Measurements from ENCODE around the gene PNMA6E. TPM values are rescaled to one million over a fixed set of nuclear protein-coding genes. Genes with fewer than 3 reads are reported as not detected.

PNMA6E gene
- polyA plus RNA-seq, 1 donor from 2014 or later, result not detected

DNA sequence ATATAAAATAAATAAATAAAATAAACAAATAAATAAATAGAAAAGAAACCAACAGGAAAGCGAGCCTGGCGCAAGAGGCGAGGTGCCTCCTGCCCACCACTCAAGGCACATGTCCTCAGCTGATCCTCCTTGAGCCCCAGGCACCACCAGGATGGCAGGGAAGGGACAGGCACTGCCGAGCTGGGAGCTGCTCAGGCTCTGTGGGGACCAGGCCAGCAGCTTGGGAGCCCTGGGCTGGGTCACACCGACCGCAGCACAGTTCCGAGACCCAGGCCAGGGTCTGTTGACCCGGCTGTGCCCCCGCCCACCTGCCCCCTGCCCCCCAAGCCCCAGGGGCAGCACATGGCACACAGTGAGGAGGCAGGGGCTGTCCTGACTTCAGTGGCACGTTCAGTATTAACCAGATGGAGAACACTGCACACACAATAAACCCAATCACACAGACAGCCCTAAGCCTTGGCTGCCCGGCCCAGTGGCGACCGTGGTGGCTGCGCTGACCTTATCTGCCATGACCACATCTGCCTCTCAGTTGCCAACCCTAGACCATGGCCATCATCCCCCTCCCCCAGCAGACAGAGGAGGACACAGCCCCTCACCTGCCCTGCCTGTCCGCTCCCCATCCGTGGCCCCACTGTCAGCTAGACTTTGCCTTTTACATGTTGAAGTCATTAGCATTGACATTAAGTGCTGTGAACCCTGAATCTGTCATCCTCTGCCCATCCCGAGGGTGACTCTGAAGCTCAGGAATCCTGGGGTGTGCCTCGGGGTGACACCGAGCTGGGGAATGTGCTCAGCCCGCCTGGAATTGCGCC is 47.6 kb upstream of the PNMA6E start:
- no peaks in the 10 kb centered on the region for H3F3A ChIP-seq (ENCODE audit: insufficient read depth, low read length, poor library complexity, severe bottlenecking)
- no peak overlapping the region for H3K9ac ChIP-seq (ENCODE audit: low read length)
- H3K27ac ChIP-seq (ENCODE audit: low read length), result no peak overlapping the region
- no peaks in the 10 kb centered on the region for H4K20me1 ChIP-seq (ENCODE audit: insufficient read depth)
- no peaks in the 10 kb centered on the region for H3K9me3 ChIP-seq (ENCODE audit: low read length)
- no peaks in the 10 kb centered on the region for H3K27me3 ChIP-seq (ENCODE audit: insufficient read depth, low read depth, low read length)
- no peaks in the 10 kb centered on the region for H3K9me2 ChIP-seq (ENCODE audit: insufficient read depth, low read length)
- no peak overlapping the region for H2AFZ ChIP-seq (ENCODE audit: low read depth, low read length)
- H3K36me3 ChIP-seq (ENCODE audit: insufficient read depth, low read length), result no peaks in the 10 kb centered on the region
- no peak for TF ChIP-seq REST (IDR thresholded peaks at IDR 0.05; ENCODE audit: borderline replicate concordance)
- no peak for TF ChIP-seq EZH2 (IDR thresholded peaks at IDR 0.05; ENCODE audit: borderline replicate concordance, insufficient read depth, low read length, poor library complexity, severe bottlenecking)
- no peak for TF ChIP-seq RAD21 (conservative IDR thresholded peaks at IDR 0.05)
- no peak for TF ChIP-seq SMC3 (conservative IDR thresholded peaks at IDR 0.05; ENCODE audit: poor library complexity)
- no peak for TF ChIP-seq TAF1 (IDR thresholded peaks at IDR 0.05; ENCODE audit: low read depth)
- TF ChIP-seq CTCF (IDR thresholded peaks at IDR 0.05; ENCODE audit: poor library complexity, severe bottlenecking), result no peak
- no peak for TF ChIP-seq POLR2AphosphoS5 (IDR thresholded peaks at IDR 0.05)
- TF ChIP-seq MXI1 (conservative IDR thresholded peaks at IDR 0.05; ENCODE audit: poor library complexity, severe bottlenecking), result no peak
- TF ChIP-seq EP300 (conservative IDR thresholded peaks at IDR 0.05; ENCODE audit: poor library complexity, severe bottlenecking), result no peak
- H3K4me2 ChIP-seq (ENCODE audit: low read length), result no peak overlapping the region
- no peaks in the 10 kb centered on the region for H3K79me2 ChIP-seq (replicated peaks; ENCODE audit: insufficient read depth, low read length)
- no peak overlapping the region for H3K4me3 ChIP-seq (ENCODE audit: low read length)

DNA sequence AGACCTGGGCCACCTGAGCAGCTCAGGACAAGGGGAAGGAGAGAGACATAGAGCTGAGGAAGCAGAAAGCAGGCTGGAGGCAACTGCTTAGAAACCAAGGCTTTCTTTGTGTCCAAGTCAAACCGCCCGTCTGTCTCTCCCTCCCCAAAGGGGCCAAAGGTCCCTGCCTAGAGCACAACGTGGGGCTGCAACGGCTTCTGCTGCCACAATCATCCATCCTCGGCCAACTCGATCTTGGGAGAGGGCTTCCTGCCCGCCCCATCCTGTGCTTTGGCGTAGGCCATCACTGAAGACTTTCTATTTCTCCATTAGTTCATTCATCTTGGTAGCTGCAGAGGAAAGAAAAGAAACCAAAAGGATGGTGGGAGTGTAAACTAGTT is 46.4 kb upstream of the PNMA6E start:
- no peak overlapping the region for H3K4me3 ChIP-seq (ENCODE audit: low read length)
- H3K9me3 ChIP-seq (ENCODE audit: low read length), result no peaks in the 10 kb centered on the region
- no peak overlapping the region for H2AFZ ChIP-seq (ENCODE audit: low read depth, low read length)
- no peak overlapping the region for H3K9ac ChIP-seq (ENCODE audit: low read length)
- no peaks in the 10 kb centered on the region for H3K27me3 ChIP-seq (ENCODE audit: insufficient read depth, low read depth, low read length)
- TF ChIP-seq SMC3 (conservative IDR thresholded peaks at IDR 0.05; ENCODE audit: poor library complexity) (no peak), CTCF (IDR thresholded peaks at IDR 0.05; ENCODE audit: poor library complexity, severe bottlenecking) (no peak), TAF1 (IDR thresholded peaks at IDR 0.05; ENCODE audit: low read depth) (no peak), EZH2 (IDR thresholded peaks at IDR 0.05; ENCODE audit: borderline replicate concordance, insufficient read depth, low read length, poor library complexity, severe bottlenecking) (no peak)
- no peaks in the 10 kb centered on the region for H3K79me2 ChIP-seq (replicated peaks; ENCODE audit: insufficient read depth, low read length)
- no peaks in the 10 kb centered on the region for H3F3A ChIP-seq (ENCODE audit: insufficient read depth, low read length, poor library complexity, severe bottlenecking)
- H3K4me2 ChIP-seq (ENCODE audit: low read length), result no peak overlapping the region
- no peaks in the 10 kb centered on the region for H4K20me1 ChIP-seq (ENCODE audit: insufficient read depth)
- H3K36me3 ChIP-seq (ENCODE audit: insufficient read depth, low read length), result no peaks in the 10 kb centered on the region
- H3K9me2 ChIP-seq (ENCODE audit: insufficient read depth, low read length), result no peaks in the 10 kb centered on the region
- no peak overlapping the region for H3K27ac ChIP-seq (ENCODE audit: low read length)
